ENCODE measurements around the gene TESPA1. TPM values are rescaled to one million over a fixed set of nuclear protein-coding genes. Genes with fewer than 3 reads are reported as not detected.

The TESPA1 gene
- total and polyA plus RNA-seq, 2 of the 8 experiments (the other 6 are each of a cell fraction or from before 2014, with no cell fraction given), result not detected

GRCh38 chr12:54940727-54941315, 43.7 kb downstream of the TESPA1 start:
- Histone ChIP-seq H2AFZ (ENCODE audit: low read length) (no peak overlapping the region), H3K9ac (replicated peaks in 1 of 4; ENCODE audit: extremely low read depth in 1 of 4, low read depth in 3 of 4, low read length in 3 of 4) (no peak overlapping the region), H4K20me1 (replicated peaks in 1 of 2; ENCODE audit: control insufficient read depth in 1 of 2, insufficient read depth in 2 of 2, low read length in 2 of 2) (no peaks in the 10 kb centered on the region), H3K23me2 (ENCODE audit: low read depth, low read length) (no peaks in the 10 kb centered on the region; the same call in 1 of the 2 replicates), H3K4ac (replicated peaks; ENCODE audit: insufficient read length, low read depth, low read length) (no peak overlapping the region), H2BK12ac (ENCODE audit: low read depth, low read length) (no peak overlapping the region), H2BK5ac (ENCODE audit: low read depth, low read length) (no peak overlapping the region), H3K56ac (replicated peaks; ENCODE audit: insufficient read length, low read depth, low read length) (no peak overlapping the region), H3K4me2 (ENCODE audit: insufficient read depth in 1 of 2, low read depth in 2 of 2, low read length in 2 of 2) (no peak overlapping the region), H3K27ac (ENCODE audit: low read depth, low read length) (no peak overlapping the region), H3K4me1 (replicated peaks in 1 of 4; ENCODE audit: control insufficient read depth in 3 of 4, insufficient read depth in 4 of 4, low read length in 3 of 4) (peaks cover 0 to 3% (median 0%) of the 10 kb centered on the region in 4 experiments; a peak in 1 of 7 replicates), H2BK20ac (ENCODE audit: low read length) (no peak overlapping the region), H3K79me2 (ENCODE audit: control insufficient read depth in 1 of 2, insufficient read depth in 2 of 2, low read length in 2 of 2) (no peaks in the 10 kb centered on the region), H3K23ac (ENCODE audit: insufficient read length) (no peak overlapping the region), H4K91ac (replicated peaks; ENCODE audit: insufficient read length, low read length) (no peak overlapping the region), H3K79me1 (ENCODE audit: low read depth, low read length) (no peaks in the 10 kb centered on the region), H3K36me3 (ENCODE audit: control insufficient read depth in 2 of 4, insufficient read depth in 4 of 4, low read length in 3 of 4) (no peaks in the 10 kb centered on the region), H3K4me3 (ENCODE audit: extremely low read depth in 1 of 4, insufficient read depth in 2 of 4, low read depth in 3 of 4, low read length in 4 of 4) (no peak overlapping the region), H3K18ac (ENCODE audit: extremely low read depth, low read length) (no peak overlapping the region), H2BK15ac (ENCODE audit: low read length) (no peak overlapping the region), H4K8ac (ENCODE audit: extremely low read depth, insufficient read depth, low read length) (no peak overlapping the region; the same call in 1 of the 2 replicates), H4K5ac (ENCODE audit: insufficient read length, low read depth, low read length) (no peak overlapping the region), H3K27me3 (replicated peaks in 1 of 4; ENCODE audit: control insufficient read depth in 3 of 4, extremely low read depth in 1 of 4, insufficient read depth in 3 of 4, low read length in 3 of 4) (peaks cover 0 to 2% (median 0%) of the 10 kb centered on the region in 4 experiments; a peak in 1 of 7 replicates), H3K14ac (ENCODE audit: insufficient read length) (no peak overlapping the region), H3K9me3 (ENCODE audit: insufficient read depth in 2 of 2, low read depth in 1 of 2, low read length in 1 of 2) (no peaks in the 10 kb centered on the region), H2BK120ac (replicated peaks; ENCODE audit: low read depth, low read length) (no peak overlapping the region), H2AK5ac (ENCODE audit: low read depth, low read length) (no peak overlapping the region)
- ChIA-PET CTCF (ENCODE audit: partially characterized antibody) (interaction anchor here (0.8 to 2.4 kb wide), 6 partner anchors 16 to 216 kb away, joined by 3 to 7 read pairs (median 4); no protein-coding TSS in a partner anchor), POLR2A (ENCODE audit: partially characterized antibody) (no interaction called here)
- DNase-seq (ENCODE audit: low read depth in 1 of 2, low spot score in 2 of 2), result no peak
- FAIRE-seq, result no peak
- WGBS, 2 experiments (ENCODE audit: extremely low coverage in 1 of 2, insufficient coverage in 1 of 2, insufficient read length in 1 of 2, insufficient replicate concordance in 2 of 2, low coverage in 1 of 2, low lambda C conversion rate in 2 of 2, missing lambda C conversion rate in 1 of 2), result 85% methylated on average over 6 of the region's 6 CpGs; no CpG with 5 or more reads in 1 of the 2 experiments
- TF ChIP-seq, protein P1, sequence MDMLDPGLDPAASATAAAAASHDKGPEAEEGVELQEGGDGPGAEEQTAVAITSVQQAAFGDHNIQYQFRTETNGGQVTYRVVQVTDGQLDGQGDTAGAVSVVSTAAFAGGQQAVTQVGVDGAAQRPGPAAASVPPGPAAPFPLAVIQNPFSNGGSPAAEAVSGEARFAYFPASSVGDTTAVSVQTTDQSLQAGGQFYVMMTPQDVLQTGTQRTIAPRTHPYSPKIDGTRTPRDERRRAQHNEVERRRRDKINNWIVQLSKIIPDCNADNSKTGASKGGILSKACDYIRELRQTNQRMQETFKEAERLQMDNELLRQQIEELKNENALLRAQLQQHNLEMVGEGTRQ (IDR thresholded peaks at IDR 0.05; ENCODE audit: low read length), result no peak
- TF ChIP-seq CTBP2 (IDR thresholded peaks at IDR 0.05; ENCODE audit: borderline replicate concordance, insufficient read depth, insufficient read length, low read length) (no peak), RXRA (IDR thresholded peaks at IDR 0.05; ENCODE audit: insufficient read depth, low read depth, low read length) (no peak), HDAC6 (IDR thresholded peaks at IDR 0.05; ENCODE audit: low read depth, low read length) (no peak), JUN (IDR thresholded peaks at IDR 0.05; ENCODE audit: low read depth, low read length) (no peak), NANOG (IDR thresholded peaks at IDR 0.05; ENCODE audit: insufficient read depth, low read depth, low read length, poor library complexity, severe bottlenecking) (no peak), POU5F1 (IDR thresholded peaks at IDR 0.05; ENCODE audit: low read depth, low read length) (no peak), RNF2 (IDR thresholded peaks at IDR 0.05; ENCODE audit: borderline replicate concordance, low read depth, low read length, missing control alignments, poor library complexity, severe bottlenecking) (no peak), JUND (IDR thresholded peaks at IDR 0.05; ENCODE audit: low read length) (no peak), SP2 (IDR thresholded peaks at IDR 0.05; ENCODE audit: low read length) (no peak)
- TF ChIP-seq, protein P2, sequence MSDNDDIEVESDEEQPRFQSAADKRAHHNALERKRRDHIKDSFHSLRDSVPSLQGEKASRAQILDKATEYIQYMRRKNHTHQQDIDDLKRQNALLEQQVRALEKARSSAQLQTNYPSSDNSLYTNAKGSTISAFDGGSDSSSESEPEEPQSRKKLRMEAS (IDR thresholded peaks at IDR 0.05), result no peak
